ENCODE results near the gene MACROD2. TPM values are rescaled to one million over a fixed set of nuclear protein-coding genes. Genes with fewer than 3 reads are reported as not detected.

Gene MACROD2
- total RNA-seq, 1 experiment from 2014 or later: 1.6 TPM

GRCh38 chr20:14127514-14128223 is 132.4 kb downstream of the MACROD2 start:
- H4K5ac ChIP-seq (ENCODE audit: insufficient read length, low read depth, low read length): no peak overlapping the region
- H3K27ac ChIP-seq (ENCODE audit: insufficient read length, low read depth, low read length): no peak overlapping the region
- no peak overlapping the region for H3K18ac ChIP-seq (ENCODE audit: insufficient read length, low read depth, low read length)
- Mint-ChIP-seq H3K9me3 (peaks cover 0 to 2% of the 10 kb centered on the region in 2 experiments; a peak in 1 of 5 replicates), H3K27me3 (ENCODE audit: low read depth) (no peaks in the 10 kb centered on the region; the same call in 1 of the 2 replicates), H3K4me1 (no peaks in the 10 kb centered on the region), H3K27ac (no peak overlapping the region), H3K4me3 (no peak overlapping the region), H3K36me3 (ENCODE audit: insufficient read depth in 1 of 3, low read depth in 3 of 3) (no peaks in the 10 kb centered on the region)
- H3K4me2 ChIP-seq (ENCODE audit: insufficient read depth, insufficient read length, low read length): no peak overlapping the region
- no peak overlapping the region for H3K23ac ChIP-seq (ENCODE audit: insufficient read length, low read depth, low read length)
- H3K9me3 ChIP-seq (ENCODE audit: control insufficient read depth, low read depth, low read length): no peaks in the 10 kb centered on the region
- no peaks in the 10 kb centered on the region for H4K20me1 ChIP-seq (ENCODE audit: control insufficient read depth, insufficient read depth, insufficient read length)
- DNase-seq: no peak
- TF ChIP-seq CTCF (conservative IDR thresholded peaks at IDR 0.05): no peak
- H2BK120ac ChIP-seq (ENCODE audit: low read depth, low read length, poor library complexity, severe bottlenecking): no peak overlapping the region
- H2BK12ac ChIP-seq (ENCODE audit: insufficient read length, low read depth, low read length): no peak overlapping the region
- H3K56ac ChIP-seq (ENCODE audit: insufficient read length, low read depth, low read length): no peak overlapping the region
- H2AFZ ChIP-seq (ENCODE audit: low read length): no peak overlapping the region
- no peaks in the 10 kb centered on the region for H3K27me3 ChIP-seq (ENCODE audit: insufficient read depth, low read length)
- H3K14ac ChIP-seq (ENCODE audit: insufficient read depth, low read length): no peak overlapping the region
- no peak overlapping the region for H4K91ac ChIP-seq (ENCODE audit: insufficient read length, low read depth, low read length)
- no peak overlapping the region for H4K8ac ChIP-seq (replicated peaks; ENCODE audit: insufficient read length, low read depth, low read length)
- no peak overlapping the region for H3T11ph ChIP-seq (ENCODE audit: low read length)
- H3K79me1 ChIP-seq (ENCODE audit: insufficient read depth, low read depth, low read length, poor library complexity, severe bottlenecking): no peaks in the 10 kb centered on the region
- no peaks in the 10 kb centered on the region for H3K79me2 ChIP-seq (ENCODE audit: insufficient read depth, low read length)
- H2AK5ac ChIP-seq (ENCODE audit: insufficient read length, low read length): no peak overlapping the region
- H2BK20ac ChIP-seq (ENCODE audit: low read depth, low read length, poor library complexity, severe bottlenecking): no peak overlapping the region
- no CpG with 5 or more reads among the region's 2 CpGs for WGBS (ENCODE audit: extremely low coverage, insufficient read length, low lambda C conversion rate)
- no peak overlapping the region for H3K4ac ChIP-seq (ENCODE audit: low read depth, low read length)
- H3K4me1 ChIP-seq (ENCODE audit: insufficient read depth, low read length): no peaks in the 10 kb centered on the region
- H3K23me2 ChIP-seq (ENCODE audit: insufficient read length, low read depth, low read length, poor library complexity, severe bottlenecking): no peaks in the 10 kb centered on the region
- H3K9ac ChIP-seq (ENCODE audit: extremely low read depth, insufficient read length, low read length): no peak overlapping the region
- H2BK5ac ChIP-seq (ENCODE audit: insufficient read length, low read length): no peak overlapping the region
- H2BK15ac ChIP-seq (ENCODE audit: low read depth, low read length): no peak overlapping the region

Measured in H9 (cell line).